Central memory CD4-positive, alpha-beta T cell (primary cell): Measurements from ENCODE around the gene CDK8.

Experiments used
- DNase-seq: peaks from one replicate; pipeline ENCODE4 v3.0.0; 2022

Gene CDK8

GRCh38 chr13:26323127-26323526 lies 69.2 kb downstream of the CDK8 start:
- no peak for DNase-seq

- DNase-seq = no peak
Measured at GRCh38 chr13:26323764-26324163, 69.8 kb downstream of the CDK8 start.

GRCh38 chr13:26324294-26324693 lies 70.4 kb downstream of the CDK8 start:
- DNase-seq = no peak

- no peak for DNase-seq
Measured at GRCh38 chr13:26324867-26325266, 70.9 kb downstream of the CDK8 start.

GRCh38 chr13:26325876-26326275 lies 71.9 kb downstream of the CDK8 start:
- DNase-seq = no peak

GRCh38 chr13:26326562-26326961 lies 72.6 kb downstream of the CDK8 start:
- no peak for DNase-seq

- no peak for DNase-seq
Measured at GRCh38 chr13:26327940-26328725, 74.2 kb downstream of the CDK8 start.

GRCh38 chr13:26335158-26335557 lies 81.2 kb downstream of the CDK8 start:
- DNase-seq = no peak

- no peak for DNase-seq
Measured at GRCh38 chr13:26340807-26341206, 86.9 kb downstream of the CDK8 start.

- DNase-seq = no peak
Measured at GRCh38 chr13:26342898-26343297, 89.0 kb downstream of the CDK8 start.

- no peak for DNase-seq
Measured at GRCh38 chr13:26343816-26344215, 89.9 kb downstream of the CDK8 start.

- no peak for DNase-seq
Measured at GRCh38 chr13:26344980-26345379, 91.1 kb downstream of the CDK8 start.

GRCh38 chr13:26348966-26349365 lies 95.0 kb downstream of the CDK8 start:
- no peak for DNase-seq

- no peak for DNase-seq
Measured at GRCh38 chr13:26362261-26362660, 108.3 kb downstream of the CDK8 start.

GRCh38 chr13:26370553-26370952 lies 116.6 kb downstream of the CDK8 start:
- DNase-seq = no peak

- DNase-seq = no peak
Measured at GRCh38 chr13:26372747-26373146, 118.8 kb downstream of the CDK8 start.

- no peak for DNase-seq
Measured at GRCh38 chr13:26376430-26376829, 122.5 kb downstream of the CDK8 start.

GRCh38 chr13:26377038-26377437 lies 123.1 kb downstream of the CDK8 start:
- DNase-seq = no peak

- no peak for DNase-seq
Measured at GRCh38 chr13:26378116-26378515, 124.2 kb downstream of the CDK8 start.

GRCh38 chr13:26379831-26380230 lies 125.9 kb downstream of the CDK8 start:
- no peak for DNase-seq

GRCh38 chr13:26380930-26381329 lies 127.0 kb downstream of the CDK8 start:
- DNase-seq = no peak

- DNase-seq = no peak
Measured at GRCh38 chr13:26382366-26382765, 128.4 kb downstream of the CDK8 start.

GRCh38 chr13:26382835-26383234 lies 128.9 kb downstream of the CDK8 start:
- no peak for DNase-seq

- DNase-seq = no peak
Measured at GRCh38 chr13:26384587-26384986, 130.7 kb downstream of the CDK8 start.

- no peak for DNase-seq
Measured at GRCh38 chr13:26386026-26386425, 132.1 kb downstream of the CDK8 start.
